Glomerular visceral epithelial cell (primary cell): Measurements from ENCODE around the gene WWOX.

Source experiments
- DNase-seq: peaks from one replicate; pipeline ENCODE4 v3.0.0-alpha.2; 2016; ENCODE audit errors: extremely low spot score

WWOX gene

DNA sequence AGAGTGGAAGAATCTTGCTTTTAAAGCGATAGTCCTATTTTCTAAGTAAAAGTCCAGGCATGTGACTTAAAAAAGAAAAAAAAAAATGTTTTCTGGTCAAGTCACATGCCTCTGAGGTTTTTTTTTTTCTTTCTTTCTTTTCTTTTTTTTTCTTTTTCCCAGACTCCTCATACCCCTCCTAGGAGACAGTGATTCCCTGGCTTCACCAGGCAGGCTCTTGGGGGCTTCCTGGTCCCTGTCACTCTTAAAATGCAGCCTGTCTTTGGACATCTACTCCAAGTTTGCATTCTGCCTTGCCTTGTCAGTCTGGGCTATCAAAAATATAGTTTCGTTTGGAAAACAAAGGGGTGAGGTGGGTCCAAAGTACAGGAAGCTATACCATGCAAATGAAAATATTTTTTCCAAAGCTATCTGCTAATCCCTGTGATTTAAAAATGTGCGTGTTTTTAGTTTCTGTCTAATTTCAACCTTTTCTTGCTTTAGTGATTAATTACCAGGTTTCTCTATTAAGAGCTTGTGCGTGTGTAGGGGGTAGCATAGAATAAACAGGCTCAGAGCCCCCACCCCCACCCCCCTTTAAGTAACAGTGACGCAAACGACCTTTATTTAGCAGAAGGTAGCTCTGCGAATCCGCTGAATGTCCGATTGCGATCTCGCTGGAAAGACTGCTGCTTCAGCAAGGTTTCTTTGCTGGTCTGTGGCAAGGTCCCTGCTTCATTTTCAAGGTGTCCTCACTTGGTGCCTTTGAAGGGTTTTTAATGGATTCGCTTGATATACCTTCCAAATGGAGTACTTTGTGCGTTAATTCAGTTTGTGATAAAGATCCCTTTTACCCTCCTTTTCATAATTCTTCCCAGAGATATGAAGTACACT is 510.2 kb downstream of the WWOX start:
- no peak for DNase-seq

GRCh38 chr16:78611318-78611717 is 511.9 kb downstream of the WWOX start:
- no peak for DNase-seq

DNA sequence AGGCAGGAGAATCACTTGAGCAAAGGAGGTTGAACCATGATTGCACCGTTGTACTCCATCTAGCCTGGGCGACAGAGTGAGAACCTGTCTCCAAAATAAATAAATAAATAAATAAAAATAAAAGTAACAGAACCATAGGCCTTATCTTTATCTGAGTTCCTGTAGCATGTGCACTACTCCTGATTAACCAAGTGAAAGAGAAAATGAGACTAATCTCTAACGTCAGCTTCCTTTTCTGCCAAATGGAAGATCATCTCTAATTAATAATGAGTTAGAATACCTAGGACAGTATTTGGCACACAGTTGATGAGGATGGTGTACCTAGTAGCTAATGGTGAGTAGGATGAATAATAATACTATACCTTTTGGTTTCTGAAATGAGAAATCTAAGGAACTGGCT is 520.4 kb downstream of the WWOX start:
- no peak for DNase-seq

DNA sequence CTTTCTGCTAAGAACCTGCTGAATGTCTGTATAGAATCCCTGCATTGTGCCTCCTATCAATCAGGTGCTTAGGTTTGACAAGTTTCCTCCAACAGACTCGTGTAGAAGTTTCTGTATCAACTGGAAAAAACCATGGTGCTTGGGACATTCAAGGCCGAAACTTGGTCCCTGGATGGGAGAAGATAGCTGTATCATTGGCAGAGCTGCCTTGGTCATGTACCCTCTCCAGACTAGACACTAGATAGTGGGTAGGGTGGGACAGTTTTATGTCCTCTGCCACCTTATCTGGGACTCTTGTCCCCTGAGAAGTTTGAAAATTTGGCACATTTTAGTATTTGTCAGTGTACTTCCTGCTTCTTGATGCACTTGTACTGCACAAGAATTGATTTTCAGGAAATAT is 520.8 kb downstream of the WWOX start:
- DNase-seq = no peak

DNA sequence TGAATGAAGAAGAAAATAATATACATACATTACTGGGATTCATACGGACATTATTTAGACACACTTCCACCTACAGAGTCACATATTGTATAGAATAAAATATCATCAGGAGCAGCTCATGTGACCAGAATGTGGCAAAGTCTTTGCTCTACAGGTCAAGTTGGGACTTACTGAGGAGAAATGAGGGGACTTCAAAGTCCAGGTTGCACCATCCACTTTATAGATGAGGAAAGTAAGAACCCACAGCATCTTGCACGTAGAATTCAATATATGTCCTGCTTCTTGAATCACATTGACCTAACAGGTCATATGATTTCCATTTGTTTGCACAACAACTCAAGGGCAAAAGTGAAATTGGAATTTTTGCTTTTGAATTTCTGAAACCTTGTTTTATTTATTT is 524.3 kb downstream of the WWOX start:
- no peak for DNase-seq

DNA sequence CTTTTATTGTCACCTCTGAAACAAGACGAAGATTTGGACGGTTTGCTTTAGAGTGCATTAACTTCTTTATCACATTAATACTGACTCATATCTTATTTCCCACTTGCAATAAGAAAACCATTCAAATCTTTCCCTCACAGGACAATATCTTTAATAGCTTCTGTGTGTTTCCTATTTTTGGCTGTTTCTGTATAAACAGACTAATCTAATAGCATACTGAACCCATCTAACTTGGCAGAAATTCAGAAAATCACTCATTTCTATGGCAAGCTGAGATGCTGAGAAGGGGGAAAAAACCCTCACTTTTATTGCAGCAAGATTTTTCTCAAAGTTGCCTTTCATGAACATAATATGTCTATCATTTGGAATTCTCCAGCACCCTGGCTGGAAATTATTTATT is 524.9 kb downstream of the WWOX start:
- no peak for DNase-seq

DNA sequence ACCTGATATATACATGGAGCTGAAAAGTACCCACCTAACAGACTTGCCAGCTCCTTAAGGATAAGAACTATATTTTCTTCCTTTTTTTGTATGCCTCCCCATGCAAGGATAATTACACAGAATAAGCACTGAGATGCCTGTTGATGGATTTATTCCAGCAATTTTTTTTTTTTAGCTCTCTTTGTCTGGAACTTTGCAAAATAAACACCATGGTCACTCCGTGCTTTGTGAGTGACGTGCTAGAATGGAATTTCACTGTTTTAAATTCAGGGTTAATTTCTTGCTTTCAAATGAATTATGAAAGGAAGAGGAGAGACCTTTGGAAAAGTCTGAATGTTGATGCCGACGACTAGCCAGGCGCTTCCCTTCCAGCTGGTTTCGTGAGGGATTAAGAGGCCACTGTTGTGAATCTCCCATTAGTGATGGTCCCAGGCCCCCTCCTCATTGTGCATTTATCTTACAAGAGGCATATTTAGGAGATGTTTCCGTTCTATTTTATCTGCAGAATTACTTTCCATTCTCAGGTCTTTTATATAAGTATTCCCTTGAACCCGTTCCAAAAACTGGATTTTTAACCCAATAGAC is 529.1 kb downstream of the WWOX start:
- no peak for DNase-seq

GRCh38 chr16:78629173-78629572 is 529.7 kb downstream of the WWOX start:
- DNase-seq = no peak

- DNase-seq = no peak
Observed at GRCh38 chr16:78630102-78630501, 530.6 kb downstream of the WWOX start.

DNA sequence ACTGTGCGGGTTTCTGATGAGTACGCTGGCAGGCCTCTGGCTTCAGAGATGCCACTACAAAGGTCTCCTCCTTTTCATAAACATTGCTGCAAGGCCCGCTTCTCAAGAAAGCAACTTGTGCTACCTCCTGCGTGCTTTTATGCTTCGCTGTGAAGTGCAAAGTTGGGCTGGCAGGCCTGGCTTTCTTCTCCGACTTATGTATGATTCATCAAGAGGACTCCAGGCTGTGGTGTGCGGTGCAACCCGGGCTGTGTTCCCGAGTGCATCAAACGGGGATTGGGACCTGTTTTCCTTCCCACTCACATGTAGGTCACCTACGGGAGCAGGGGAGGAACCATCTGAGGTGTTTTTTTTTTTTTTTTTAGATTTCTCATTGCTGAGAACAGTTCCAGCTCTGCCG is 534.1 kb downstream of the WWOX start:
- no peak for DNase-seq

DNA sequence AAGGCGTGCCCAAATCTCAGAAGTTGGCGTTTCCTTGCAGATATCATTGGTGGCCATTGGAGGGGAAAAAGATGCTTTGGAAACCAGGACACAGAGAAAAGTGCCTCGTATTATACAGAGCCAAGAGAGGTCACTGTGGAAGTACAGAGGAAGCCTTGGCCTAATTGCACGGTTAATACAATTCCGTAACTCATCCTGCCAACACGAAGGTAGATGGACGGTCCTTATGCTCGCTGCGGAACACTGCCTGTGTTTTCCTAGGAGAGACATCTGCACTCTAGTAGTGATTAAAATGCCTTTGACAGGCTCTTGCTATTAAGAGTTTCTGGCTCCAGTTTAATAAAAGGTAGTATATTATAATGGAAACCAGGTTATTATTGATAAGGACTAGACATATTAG is 536.4 kb downstream of the WWOX start:
- DNase-seq = no peak

- no peak for DNase-seq
Observed at GRCh38 chr16:78638371-78638770, 538.9 kb downstream of the WWOX start.

DNA sequence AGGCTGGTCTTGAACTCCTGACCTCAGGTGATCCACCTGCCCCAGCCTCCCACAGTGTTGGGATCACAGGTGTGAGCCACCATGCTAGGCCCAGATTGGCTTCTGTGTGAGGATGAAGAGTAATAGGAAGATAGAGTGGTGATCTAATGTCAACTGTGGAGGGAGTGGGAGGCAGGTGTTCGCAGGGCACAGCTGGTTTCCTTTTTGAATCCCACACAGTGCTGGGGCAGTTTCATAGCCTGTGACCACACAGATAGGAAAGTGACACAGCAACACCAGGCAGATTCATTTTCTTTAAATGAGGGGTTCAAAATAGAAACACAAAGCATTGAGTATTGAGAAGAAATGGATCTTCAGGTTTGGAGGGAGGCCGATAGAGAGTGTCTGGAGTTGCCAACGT is 540.3 kb downstream of the WWOX start:
- DNase-seq = no peak

DNA sequence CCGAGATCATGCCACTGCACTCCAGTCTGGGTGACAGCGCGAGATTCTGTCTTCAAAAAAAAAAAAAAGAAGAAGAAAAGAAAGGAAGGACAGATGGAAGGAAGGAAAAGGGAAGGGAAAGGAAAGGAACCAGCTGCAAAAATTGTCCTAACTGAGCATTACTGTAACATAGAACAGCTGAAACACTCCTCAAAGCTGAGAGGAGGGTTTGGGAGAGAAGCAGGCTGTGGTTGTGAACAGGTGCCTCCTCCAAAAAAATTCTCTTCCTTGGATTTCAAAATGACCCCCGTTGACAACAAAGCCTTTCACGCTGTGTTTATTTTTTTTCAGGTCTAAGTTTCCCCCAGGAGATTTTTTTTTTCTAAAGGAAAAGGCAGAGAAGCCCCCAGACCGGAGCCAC is 541.4 kb downstream of the WWOX start:
- DNase-seq = no peak

DNA sequence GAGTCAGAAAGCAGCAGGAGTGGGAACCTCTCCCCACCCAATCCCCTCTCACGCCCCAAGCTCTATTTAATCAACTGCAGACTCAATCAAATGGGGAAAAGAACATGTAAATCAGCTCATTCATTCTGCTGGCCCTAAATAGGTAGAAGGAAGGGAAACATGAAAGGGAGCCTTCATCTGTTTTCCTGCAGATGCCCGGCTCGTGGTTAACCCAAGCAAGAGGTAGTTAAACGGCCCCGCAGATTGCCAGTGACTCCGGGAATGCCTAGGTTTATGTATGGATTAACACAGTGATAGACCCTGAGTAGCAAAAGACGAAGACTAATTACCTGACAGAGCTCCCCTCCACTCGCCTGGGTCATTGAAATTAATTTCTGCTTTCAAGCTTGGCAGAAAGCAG is 542.0 kb downstream of the WWOX start:
- DNase-seq = no peak

GRCh38 chr16:78642621-78643285 is 543.3 kb downstream of the WWOX start:
- no peak for DNase-seq

DNA sequence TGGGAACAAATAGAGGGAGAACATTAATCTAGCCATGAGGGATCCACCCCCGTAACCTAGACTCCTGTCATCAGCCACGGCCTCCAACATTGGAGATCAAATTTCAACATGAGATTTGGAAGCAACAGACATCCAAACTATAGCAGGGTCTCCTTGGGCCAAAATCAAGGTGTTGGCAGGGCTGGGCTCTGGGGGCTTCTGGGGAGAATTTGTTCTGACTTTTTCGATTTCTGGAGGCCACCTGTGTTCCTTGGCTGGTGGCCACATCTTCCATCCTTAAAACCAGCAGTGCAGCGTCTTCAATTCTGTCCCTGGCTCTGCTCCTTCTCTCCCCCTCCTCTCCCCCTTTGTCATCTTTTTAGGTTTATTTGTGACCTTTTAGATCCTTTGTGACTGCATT is 546.2 kb downstream of the WWOX start:
- DNase-seq = no peak

DNA sequence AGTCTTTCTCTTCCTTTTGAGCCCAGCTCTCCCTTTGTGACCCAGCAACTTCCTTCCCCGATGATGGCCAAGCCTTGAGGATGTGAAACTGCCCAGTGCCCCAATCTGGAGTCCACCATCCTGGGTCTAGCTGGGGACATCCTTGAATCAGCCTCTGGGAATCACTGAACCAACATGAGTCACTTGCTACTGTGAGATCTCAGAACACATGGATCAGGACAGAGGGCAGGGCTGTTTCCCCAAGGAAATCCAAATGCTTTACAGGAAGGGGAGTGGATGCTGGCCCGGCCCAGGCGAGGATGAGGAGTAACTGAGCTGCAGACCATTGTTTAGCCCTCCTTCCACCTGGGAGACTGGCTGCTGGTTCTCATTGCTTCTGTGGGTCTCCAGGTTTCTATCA is 547.6 kb downstream of the WWOX start:
- no peak for DNase-seq

- no peak for DNase-seq
Observed at GRCh38 chr16:78647491-78647890, 548.0 kb downstream of the WWOX start.

DNA sequence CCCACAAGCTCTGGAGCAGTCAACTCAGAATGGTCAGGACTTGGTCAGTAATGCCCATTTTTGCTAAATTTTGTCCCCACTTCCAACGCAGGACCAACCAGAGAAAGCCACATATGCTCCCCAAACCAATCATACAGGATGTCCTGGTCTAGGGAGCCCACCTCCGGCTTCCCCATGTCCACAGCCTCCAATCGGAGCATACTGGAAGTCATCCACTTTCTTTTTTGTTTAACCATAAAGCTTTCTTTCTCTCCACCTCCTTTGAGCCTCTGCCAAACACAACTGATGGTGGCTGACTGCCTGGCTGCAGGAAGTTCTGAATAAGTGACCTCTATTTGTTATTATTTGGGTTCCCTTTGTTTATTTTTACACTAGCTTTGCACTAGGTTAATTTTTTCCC is 549.1 kb downstream of the WWOX start:
- no peak for DNase-seq

- no peak for DNase-seq
Observed at GRCh38 chr16:78650339-78651074, 551.1 kb downstream of the WWOX start.

DNA sequence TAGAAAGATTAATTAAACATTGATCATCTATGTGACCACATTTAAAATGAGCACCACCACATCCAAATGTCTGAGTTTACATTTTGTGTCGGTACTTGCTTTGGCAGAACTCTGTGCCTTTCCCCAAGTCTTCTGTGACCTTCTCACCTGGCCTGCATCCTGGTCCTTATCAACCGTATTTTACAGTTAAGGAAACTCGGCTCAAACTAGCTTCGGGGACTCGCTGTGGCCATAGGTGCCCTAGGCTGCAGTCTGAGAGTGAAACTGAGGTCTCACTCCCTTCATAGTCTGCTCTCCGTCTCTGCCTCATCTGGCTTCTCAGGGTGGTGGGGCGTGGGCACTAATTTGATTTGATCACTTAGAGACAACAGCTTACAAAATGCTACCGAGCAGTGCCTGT is 555.5 kb downstream of the WWOX start:
- no peak for DNase-seq
